HS-27A (cell line): Measurements from ENCODE around the gene DOCK8.

Source experiments
- DNase-seq: peaks from one replicate; pipeline ENCODE4 v3.0.0-alpha.2; 2012; ENCODE audit warnings: low read depth, missing footprints

The DOCK8 gene

GRCh38 chr9:503881-504852 is 289.5 kb downstream of the DOCK8 start, which contains the start of gene KANK1:
Gene KANK1 (plus strand): TSS chr9:504695.
- DNase-seq: no peak

DNA sequence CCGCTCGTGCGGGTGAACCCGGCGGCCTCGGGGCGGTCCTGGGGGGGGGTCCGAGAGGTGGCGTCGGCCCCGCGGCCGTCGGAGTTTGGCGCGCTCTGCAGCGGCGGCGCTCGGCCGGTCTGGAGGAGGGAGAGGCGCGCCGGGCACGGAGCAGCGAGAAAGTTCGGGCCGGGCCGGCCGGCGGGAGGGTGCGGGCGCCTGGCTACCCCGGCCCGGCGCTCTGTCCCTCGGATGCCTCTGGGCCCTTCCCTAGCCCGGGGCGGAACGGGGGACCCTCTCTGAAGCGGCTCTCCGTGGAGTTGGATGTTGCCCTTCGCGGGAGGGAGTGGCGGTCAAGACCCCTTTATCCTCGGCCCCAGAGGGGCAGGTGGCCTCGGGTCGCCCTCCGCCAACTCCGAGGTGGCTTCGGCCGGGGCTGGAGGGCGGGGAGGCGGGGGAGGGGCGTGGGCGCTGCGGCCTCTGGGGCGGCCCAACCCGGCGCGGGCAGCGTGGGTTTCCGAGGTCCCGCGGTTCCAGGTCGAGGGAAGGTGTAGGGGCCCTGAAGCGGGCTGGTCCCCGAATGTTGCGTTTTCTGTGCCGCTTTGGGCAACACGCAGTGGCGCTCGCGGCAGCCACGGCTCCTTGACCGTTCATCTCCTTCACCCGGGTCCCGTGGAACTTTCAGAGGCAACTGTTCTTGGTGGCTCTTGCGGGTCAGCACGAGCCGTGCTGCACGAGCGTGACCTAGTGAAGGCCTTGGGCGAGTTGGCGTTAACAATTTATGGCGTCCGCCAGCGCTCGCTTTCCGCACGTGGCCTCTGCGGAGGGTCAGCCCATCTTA is 290.5 kb downstream of the DOCK8 start:
- no peak for DNase-seq

DNA sequence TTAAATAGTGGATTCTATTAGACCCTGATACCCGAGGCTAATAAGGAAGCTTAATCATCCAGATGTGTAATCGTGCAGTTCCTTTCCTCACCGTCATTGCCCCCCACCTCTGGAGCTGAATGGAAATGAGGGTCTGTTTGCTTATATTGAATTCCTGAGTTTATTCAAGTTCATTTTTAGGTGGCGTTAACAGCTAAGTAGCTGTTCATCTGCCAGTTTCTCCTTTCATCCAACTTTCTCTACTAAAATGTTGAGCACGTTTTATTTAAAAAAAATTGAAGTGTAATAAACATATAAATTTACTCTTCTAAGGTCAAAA is 291.0 kb downstream of the DOCK8 start:
- no peak for DNase-seq

GRCh38 chr9:506281-506680 is 291.6 kb downstream of the DOCK8 start:
- no peak for DNase-seq

DNA sequence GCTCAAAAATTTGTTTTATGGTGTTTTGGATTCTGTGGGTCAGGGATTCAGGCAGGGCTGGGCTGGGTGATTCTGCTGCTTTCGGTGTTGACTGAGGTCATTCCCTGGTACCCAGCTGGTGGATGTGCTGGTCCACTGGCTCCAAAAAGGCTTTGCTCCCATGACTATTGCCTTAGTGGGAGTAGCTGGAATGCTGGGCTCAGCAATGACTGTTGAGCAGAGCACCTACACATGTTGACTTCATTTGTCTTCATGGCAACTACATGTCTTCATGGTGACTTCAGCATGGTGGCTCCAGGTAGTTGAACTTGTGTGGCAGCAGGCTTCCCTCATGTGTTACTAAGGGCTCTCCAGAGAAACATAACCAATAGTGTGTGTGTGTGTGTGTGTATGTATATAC is 297.2 kb downstream of the DOCK8 start:
- no peak for DNase-seq

DNA sequence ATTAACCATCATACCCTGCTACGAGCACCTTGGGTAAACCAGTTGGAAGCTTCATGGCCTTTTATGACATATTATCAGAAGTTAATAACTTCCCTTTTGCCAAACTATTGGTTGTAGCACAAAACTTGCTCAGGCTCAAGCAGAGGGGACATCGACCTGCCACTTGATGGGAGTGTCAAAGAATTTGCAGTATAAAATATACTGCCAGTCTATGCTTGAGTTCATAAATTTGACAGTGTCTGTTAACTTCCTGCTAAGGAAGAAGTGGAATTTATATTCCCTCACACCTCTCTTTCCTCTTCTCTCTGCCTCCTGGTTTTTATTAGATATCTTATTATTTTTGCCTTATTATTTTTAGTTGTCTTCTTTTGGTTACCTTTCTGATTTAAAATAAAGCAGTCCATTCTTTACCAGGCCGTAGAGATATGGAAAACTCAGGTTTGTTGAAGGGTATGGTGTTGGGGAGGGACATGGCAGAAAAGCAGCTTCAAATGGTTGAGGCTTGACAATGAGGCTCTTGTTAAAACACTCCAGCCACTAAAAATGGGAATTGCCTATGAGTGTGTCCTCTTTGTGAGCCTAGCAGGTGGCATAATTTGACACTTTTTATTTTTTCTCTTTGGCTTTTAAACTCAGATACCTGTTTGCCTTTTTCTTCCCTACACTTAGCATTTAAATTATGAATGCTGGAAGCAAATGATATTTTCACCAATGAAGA is 298.0 kb downstream of the DOCK8 start:
- no peak for DNase-seq
